ENCODE data around the gene BEX5.
A peak's percentile ranks its signal among the peaks of the same experiment; 100 is the strongest.
"Not testable (repeated sequence)": the region's sequence is repeated elsewhere in the genome, so short reads cannot be mapped to it uniquely, and the experiment has no call there.

BEX5 gene

DNA sequence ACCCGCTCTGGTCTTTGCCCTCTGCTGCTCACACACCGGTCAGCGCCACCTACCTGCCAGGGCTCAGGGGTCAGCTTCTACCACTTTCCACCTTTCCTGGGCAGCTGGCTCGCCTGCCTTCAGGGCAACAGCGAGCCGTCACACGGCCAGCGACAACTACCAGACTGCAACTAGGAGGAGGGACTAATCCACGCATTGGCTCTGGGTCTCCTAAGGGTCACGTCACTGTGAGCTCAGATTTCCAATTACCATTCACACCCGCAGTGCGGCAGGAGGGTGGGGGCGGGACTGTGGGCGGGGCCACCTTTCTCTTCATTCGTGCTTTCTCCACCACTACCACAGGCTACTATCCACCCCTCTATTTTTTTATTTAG, at the start of gene BEX5:
TSS of gene BEX5 (minus strand) at position 172 of the 374 bp plus-strand sequence. CDS start 1,712 bp downstream, outside the sequence.
- DNase-seq (ENCODE audit: low read depth in 1 of 2, low spot score in 1 of 2) = peak in 1 of 2 donors; percentile 16

DNA sequence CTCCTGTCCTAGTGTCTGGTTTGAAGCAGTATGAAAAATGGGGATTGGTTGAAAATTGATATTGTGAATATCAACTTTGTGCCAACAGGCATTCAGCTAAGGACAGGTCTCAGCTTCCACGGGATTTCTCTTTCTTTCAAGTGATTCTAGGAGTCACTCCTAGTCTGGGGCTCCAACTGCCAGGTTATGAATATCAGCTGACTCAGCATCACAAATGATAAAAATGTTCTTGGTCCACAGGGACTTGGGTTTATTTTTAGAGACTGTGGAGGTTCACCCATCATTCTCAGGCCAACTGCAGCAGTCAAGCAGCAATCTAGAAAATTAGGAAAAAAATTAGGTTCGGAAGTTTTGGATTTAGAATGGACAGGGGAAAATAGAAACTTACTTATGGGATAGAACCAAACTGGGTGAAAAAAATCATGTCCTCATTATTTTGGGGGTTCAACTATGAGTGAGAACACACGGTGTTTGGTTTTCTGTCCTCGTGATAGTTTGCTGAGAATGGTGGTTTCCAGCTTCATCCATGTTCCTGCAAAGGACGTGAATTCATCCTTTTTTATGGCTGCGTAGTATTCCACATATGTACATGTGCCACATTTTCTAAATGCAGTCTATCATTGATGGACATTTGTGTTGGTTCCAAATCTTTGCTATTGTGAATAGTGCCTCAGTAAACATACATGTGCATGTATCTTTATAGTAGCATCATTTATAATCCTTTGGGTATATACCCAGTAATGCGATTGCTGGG, 30.4 kb upstream of the BEX5 start:
- DNase-seq (ENCODE audit: low read depth in 1 of 2, low spot score in 1 of 2) = no peak

DNA sequence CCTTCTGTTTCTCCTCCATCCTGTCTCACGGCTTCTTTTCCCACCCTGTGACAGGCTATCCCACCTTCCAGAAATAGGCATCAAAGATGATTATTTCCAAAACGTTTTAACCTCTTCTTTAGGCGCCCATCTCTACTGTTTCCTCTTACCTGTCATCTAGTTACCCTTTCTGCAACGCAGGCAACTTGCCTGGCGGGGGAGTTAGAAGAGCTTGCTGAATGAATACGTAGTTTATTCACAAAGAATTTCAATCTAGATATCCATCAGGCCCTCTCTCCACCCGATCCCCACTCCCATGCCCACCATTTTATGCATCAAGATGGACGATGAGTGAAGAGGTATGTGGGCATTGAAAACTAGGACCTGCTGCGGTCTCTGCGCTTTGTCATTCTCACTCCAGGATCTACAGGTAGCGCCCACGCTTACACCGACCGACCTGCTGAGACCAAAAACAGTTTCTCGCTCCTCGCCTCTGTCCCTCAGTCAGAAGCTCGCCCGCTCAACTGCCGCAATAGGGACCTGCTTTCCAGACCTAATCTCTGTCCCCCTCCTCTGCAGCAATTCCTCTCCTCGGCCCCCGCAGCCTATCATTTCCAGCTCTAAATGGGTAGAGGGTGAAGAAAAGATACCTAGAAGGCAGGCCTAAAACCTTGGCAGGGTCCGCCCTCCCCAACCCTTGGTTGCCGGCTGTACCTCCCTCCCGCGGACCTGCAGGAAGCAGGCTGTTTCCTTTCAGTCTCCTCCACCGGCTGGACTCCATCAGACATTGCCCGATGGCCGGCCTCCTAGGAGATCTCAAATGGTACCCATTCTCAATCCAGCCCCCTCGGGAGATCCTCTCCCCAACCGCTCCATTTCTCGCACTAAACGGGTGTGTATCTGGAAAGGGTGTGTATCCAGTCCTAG, 624 bp downstream of the BEX5 start:
- DNase-seq (ENCODE audit: low read depth in 1 of 2, low spot score in 1 of 2) = no peak

DNA sequence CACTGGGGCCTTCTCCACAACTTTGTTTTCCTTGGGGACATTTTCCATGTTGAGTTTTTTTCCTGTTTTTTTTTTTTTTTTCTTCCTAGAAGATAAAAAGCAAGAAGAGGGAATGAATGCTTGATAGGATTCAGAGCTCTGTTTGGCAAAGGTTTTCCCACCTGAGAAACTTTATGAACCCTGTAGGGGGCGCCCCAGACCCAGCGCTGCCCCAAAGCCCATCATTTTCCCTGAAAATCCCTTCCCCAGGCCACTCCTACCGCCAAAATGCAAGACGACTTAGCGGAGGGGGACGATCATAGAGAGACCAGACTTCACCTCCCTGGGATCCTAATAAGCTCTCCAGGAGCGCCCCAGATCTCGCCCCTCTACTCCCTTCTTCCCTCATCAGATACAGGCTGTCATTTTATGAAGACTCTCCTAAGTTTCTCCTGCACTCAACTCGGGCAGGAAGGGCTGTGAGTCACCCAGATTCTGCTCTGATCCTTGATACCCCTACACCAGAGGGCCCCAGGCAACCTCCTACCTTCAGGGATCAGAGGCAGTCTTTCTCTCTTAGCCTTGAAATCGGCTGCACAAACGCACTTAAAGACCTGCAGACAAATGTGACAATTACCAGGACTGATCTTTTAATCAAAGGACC, 1.4 kb downstream of the BEX5 start:
- DNase-seq (ENCODE audit: low read depth in 1 of 2, low spot score in 1 of 2) = no peak

DNA sequence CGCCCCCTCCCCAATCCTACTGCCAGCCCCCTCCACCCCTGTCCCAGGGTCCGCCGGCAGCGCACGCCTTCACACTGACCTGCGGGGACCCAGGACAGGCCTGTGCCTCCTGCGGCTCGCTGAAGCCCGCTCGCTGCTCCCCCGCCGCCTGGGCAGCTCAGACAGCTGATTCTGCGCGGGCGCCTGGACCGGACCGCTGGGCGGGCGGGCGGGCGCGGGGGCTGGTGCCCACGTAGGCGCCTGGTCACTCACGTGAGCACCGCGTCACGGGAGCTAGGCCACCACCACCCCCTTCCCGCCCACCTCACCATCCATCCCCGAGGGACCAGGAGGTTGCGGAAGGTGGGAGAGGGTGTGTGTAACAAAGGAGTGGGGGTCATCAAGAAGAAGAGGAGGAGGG, 13.5 kb downstream of the BEX5 start, which contains the start of gene TCEAL6:
TSS of gene TCEAL6 (minus strand) at position 208 of the 400 bp plus-strand sequence.
- not testable (repeated sequence) for DNase-seq (ENCODE audit: low read depth in 1 of 2, low spot score in 1 of 2)

DNA sequence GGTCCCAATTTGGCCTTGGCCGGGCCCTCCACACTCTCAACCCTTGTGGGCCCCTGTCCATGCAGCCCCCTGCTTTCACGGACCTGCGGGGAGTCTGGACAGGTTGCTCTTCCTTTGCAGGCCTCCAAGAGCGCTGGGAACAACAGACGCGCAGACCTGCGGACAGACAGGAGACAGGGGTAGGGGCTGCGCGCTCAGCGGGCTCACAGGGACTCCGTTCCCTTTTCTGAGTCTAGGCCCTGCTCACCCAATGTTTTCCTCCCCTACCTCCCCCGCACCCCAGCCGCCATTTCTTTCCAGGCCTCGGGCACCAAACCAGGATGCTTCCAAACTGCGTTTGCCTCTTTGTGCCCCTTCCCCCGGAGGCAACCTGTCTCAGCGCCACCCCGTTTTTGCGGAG, 14.1 kb downstream of the BEX5 start:
- not testable (repeated sequence) for DNase-seq (ENCODE audit: low read depth in 1 of 2, low spot score in 1 of 2)

DNA sequence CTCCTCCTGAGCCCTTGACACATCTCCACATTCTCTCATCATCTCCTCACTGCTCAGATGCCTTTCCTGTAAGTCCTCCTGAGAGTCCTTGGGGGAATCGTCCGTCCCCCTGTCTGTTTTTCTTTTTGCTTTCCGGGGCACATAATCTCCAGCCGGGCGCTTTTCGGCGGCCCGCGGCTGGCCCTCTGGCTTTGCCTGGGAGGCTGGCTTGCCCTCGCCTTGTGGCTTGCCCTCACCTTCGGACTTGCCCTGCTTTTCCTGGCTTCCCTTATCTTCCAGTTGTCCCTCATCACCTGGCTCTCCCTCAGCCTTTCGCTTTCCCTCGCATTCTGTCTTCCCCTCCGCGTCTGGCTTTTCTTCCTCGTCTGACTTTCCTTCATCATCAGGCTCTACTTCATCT, 14.9 kb downstream of the BEX5 start:
- not testable (repeated sequence) for DNase-seq (ENCODE audit: low read depth in 1 of 2, low spot score in 1 of 2)

DNA sequence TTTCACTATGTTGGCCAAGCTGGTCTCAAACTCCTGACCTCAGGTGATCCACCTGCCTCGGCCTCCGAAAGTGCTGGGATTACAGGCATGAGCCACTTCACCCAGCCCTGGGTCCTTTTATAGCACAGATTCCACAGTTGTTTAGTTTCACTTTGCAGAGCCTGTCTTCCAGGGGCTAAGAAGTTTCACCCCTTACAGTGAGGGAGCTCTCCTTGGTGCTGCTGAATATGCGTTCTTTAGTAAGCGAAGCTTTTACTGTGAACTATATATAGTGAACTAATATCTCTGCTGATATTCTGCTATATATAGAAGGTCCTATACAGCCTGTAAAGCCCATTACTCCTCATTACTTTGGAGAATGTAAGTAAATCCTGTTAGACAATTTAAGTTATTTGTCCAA, 17.7 kb downstream of the BEX5 start:
- DNase-seq (ENCODE audit: low read depth in 1 of 2, low spot score in 1 of 2) = no peak

DNA sequence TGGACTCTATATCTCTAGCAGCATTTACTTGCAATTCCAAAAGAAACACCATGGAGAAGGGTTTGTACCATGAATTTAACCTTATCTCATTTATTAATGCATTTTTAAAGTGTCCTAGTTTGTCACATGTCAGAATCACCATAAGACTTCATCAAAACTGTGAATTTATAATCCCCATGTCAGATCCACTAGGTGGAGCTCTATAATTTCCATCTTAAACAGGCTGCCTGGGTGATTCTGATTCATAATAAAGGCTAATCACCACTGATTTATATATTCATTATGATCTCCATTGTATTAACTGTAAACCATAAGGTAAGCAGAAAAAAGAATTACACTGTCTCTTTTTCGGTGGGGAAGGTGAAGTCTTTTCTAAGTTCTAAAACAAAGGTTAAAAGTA, 26.3 kb downstream of the BEX5 start:
- no peak for DNase-seq (ENCODE audit: low read depth in 1 of 2, low spot score in 1 of 2)

DNA sequence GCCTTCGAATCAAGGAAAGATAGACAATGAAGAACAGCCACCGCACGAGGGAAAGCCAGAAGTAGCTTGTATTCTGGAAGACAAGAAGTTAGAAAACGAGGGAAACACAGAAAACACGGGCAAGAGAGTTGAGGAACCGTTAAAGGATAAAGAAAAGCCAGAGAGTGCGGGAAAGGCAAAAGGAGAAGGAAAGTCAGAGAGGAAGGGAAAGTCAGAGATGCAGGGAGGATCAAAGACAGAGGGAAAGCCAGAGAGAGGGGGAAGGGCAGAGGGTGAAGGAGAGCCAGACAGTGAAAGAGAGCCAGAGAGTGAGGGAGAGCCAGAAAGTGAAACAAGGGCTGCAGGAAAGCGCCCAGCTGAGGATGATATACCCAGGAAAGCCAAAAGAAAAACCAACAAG, 28.9 kb downstream of the BEX5 start:
- no peak for DNase-seq (ENCODE audit: low read depth in 1 of 2, low spot score in 1 of 2)

DNA sequence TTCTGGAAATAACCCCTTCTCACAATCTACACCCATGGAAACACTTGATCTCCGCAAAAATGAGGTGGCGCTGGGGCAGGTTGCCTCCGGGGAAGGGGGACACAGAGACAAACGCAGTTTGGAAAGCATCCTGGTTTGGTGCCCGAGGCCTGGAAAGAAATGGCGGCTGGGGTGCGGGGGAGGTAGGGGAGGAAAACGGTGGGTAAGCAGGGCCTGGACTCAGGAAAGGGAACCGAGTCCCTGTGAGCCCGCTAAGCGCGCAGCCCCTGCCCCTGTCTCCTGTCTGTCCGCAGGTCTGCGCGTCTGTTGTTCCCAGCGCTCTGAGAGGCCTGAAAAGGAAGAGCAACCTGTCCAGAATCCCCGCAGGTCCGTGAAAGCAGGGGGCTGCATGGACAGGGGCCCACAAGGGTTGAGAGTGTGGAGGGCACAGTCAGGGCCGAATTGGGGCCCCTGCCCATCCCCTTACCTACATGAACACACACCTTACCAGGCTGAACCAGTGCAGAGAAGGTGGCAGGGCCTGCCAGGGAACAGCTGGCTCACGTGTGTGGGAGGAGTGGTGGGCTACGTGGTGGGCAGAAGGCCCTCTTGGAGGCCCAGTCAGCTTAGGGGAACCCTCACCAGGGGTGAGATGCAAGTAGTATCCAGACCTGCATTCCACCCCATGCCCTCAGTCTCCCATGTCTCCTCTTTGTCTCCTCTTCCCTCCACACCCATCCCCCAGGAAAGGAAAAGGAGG, 29.5 kb downstream of the BEX5 start:
- DNase-seq (ENCODE audit: low read depth in 1 of 2, low spot score in 1 of 2) = not testable (repeated sequence)

DNA sequence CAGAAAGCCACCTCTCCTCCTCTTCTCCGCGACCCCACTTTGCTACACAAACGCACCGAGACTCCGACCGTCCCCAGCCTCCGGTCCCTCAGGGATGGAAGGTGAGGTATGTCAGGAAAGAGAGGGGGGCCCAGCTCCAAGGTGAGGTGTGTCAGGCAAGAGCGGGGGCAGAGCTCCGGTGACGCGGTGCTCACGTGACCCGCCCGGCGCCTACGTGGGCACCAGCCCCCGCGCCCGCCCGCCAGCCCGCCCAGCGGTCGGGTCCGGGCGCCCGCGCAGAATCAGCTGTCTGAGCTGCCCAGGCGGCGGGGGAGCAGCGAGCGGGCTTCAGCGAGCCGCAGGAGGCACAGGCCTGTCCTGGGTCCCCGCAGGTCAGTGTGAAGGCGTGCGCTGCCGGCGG, 30.3 kb downstream of the BEX5 start, which contains the start of gene TCEAL2:
TSS of gene TCEAL2 (plus strand) at position 244 of the 400 bp plus-strand sequence. CDS start 1,152 bp downstream, outside the sequence.
- DNase-seq (ENCODE audit: low read depth in 1 of 2, low spot score in 1 of 2) = not testable (repeated sequence)

DNA sequence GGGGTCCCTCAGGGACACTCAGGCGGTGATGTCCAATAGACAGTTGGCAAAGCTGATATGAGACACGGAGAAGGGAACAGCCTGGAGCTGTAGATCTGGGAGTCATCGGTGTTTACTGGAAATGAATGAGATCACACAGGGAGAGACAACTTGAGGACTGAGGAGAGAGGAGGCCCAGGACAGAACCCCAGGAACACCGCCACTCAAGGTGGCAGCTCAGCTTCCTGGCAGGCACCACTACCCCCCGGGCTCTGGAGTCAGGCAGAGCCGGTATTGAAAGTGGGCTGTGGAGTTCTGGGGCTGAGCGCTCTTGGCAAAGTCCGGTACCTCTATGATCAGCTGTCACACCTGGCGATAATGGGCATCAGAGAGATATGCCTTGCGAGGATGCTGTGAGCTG, 30.8 kb downstream of the BEX5 start:
- DNase-seq (ENCODE audit: low read depth in 1 of 2, low spot score in 1 of 2) = not testable (repeated sequence)

DNA sequence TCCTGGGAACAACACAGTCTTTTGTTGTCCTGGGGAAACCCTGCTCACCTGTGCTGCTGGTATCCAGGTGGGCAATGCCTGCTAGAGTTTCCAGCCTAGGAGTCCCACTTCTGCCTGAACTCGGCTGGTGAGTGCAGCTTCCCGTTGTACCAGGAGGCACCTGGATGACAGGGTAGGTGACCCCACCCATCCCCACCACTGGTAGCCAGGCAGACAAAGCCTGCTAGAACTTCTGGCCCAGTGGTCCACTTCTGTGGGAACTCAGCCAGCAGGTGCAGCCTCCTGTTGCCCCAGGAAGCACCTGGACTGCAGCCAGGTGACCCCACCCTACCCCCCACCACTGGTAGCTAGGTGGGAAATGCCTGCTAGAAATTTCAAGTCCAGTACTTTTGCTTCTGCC, 40.0 kb downstream of the BEX5 start:
- DNase-seq (ENCODE audit: low read depth in 1 of 2, low spot score in 1 of 2) = no peak

DNA sequence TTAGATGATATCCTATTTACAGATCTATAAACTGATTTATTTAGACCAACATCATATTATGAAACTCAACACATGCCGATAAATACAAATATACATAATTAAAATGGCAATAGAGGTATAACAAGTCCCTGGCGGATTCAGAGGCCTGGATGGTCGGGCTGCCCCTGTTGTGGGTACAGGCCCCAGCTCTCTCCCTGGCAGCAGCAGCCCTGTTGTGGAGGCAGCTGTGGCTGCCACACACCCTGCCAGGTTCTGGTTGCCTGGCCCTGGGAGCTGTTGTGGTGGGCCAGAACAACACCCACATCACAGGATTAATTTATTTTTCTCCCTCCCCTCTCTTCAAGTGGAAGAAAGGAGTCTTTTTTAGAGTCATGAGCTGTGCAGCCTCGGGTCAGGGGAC, 42.4 kb downstream of the BEX5 start:
- no peak for DNase-seq (ENCODE audit: low read depth in 1 of 2, low spot score in 1 of 2)
